Stomach (tissue), 9 donors: Measurements from ENCODE around the gene PGLYRP2. TPM values are rescaled to one million over a fixed set of nuclear protein-coding genes. Genes with fewer than 3 reads are reported as not detected.
"Not testable (repeated sequence)": the region's sequence is repeated elsewhere in the genome, so short reads cannot be mapped to it uniquely, and the experiment has no call there.

Experiments
- DNase-seq, 2 donors: peaks; one replicate each; pipeline versions ENCODE4 v3.0.0 to v3.0.0-alpha.2; 2013 to 2019
- H3K27ac ChIP-seq, 5 donors: fragments of 200-600 bp in 4 of 5; sonication (generic) in 4 of 5; one replicate each; pipeline ENCODE4 v1.5.1; 2013 to 2019; ENCODE audit warnings: mild to moderate bottlenecking in 1 of 5, moderate library complexity in 1 of 5
- H3K27me3 ChIP-seq, 3 donors: fragments of 200-600 bp; sonication (generic); one replicate each; pipeline ENCODE4 v1.5.1; 2017 to 2019; ENCODE audit warnings: mixed run types in 1 of 3
- H3K36me3 ChIP-seq, 4 donors: fragments of 200-600 bp; sonication (generic); 1 replicate in 3 of 4; 2 replicates in 1 of 4; pipeline ENCODE4 v1.5.1; 2016 to 2019
- H3K4me1 ChIP-seq, 4 donors: fragments of 200-600 bp; sonication (generic); one replicate each; pipeline ENCODE4 v1.5.1; 2016 to 2019
- H3K4me3 ChIP-seq, 4 donors: fragments of 200-600 bp; sonication (generic) in 3 of 4; one replicate each; pipeline ENCODE4 v1.5.1; 2016 to 2019; ENCODE audit warnings: mild to moderate bottlenecking in 1 of 4
- H3K9me3 ChIP-seq, 4 donors: fragments of 200-600 bp; sonication (generic); one replicate each; pipeline ENCODE4 v1.5.1; 2016 to 2019
- CTCF ChIP-seq, 7 experiments: fragments of 450-650 bp in 4 of 7; fragments of 200-600 bp in 3 of 7; sonication (generic) in 3 of 7; IDR thresholded peaks; one replicate each; pipeline ENCODE4 v1.5.1; 2016 to 2019; ENCODE audit warnings: antibody characterized with exemption in 7 of 7, control low read depth in 2 of 7, mild to moderate bottlenecking in 1 of 7
- EP300 ChIP-seq: sonication (generic); formaldehyde crosslinking; IDR thresholded peaks from one replicate; pipeline ENCODE4 v1.6.1; 2017; ENCODE audit warnings: antibody characterized with exemption
- POLR2A ChIP-seq, 4 donors: fragments of 450-650 bp; IDR thresholded peaks; one replicate each; pipeline ENCODE4 v1.6.1; 2016; ENCODE audit warnings: antibody characterized with exemption in 4 of 4, control low read depth in 2 of 4, mild to moderate bottlenecking in 1 of 4, moderate library complexity in 1 of 4
- POLR2AphosphoS5 ChIP-seq, 3 donors: sonication (generic); formaldehyde crosslinking; IDR thresholded peaks; one replicate each; pipeline ENCODE4 v1.6.1; 2016; ENCODE audit warnings: antibody characterized with exemption in 3 of 3
- WGBS, 5 donors: extraction: QIAGEN DNeasy Blood & Tissue Kit in 3 of 5; methylation state at CpG; one replicate each; pipeline versions ENCODE4 v1.1.5 to v1.1.7; 2013 to 2018; 5-methylcytosine and 5-hydroxymethylcytosine counted together
- intact Hi-C: fragments of 100-400 bp; cut with DNase I; formaldehyde crosslinking; loops from one replicate; pipeline ENCODE4 v1.15.1; 2023; ENCODE audit warnings: low total_unique reads
- polyA plus RNA-seq, 3 donors: library from polyadenylated mRNA; stranded (reverse); fragments of 200-250 nt; gene quantifications; one replicate each; pipeline ENCODE4 v1.2.3, GENCODE V29; 2013
- total RNA-seq, 5 donors: library from RNA; depleted of rRNA; stranded (reverse); fragments of >200 nt; gene quantifications; one replicate each; pipeline versions ENCODE4 v1.1.0 to v1.2.3, GENCODE V29; 2014 to 2016
- donor health status: healthy with polysubstance abuse.
- donor health status: Bipolar disorder and iron deficiency.
- donor health status: healthy.

The PGLYRP2 gene
- total and polyA plus RNA-seq, 8 donors: not detected

- no peaks in the 10 kb centered on the region for H3K36me3 ChIP-seq
- intact Hi-C loops: no loop called here
- no peak for DNase-seq
Measured at GRCh38 chr19:15498156-15498858, 19.0 kb upstream of the PGLYRP2 start.

GRCh38 chr19:15495151-15495550 is 15.8 kb upstream of the PGLYRP2 start:
- H3K4me3 ChIP-seq: no peak overlapping the region
- H3K36me3 ChIP-seq: no peaks in the 10 kb centered on the region
- H3K4me1 ChIP-seq: peaks cover 0 to 6% (median 0%) of the 10 kb centered on the region in 4 donors
- WGBS, 5 donors: 42 to 52% (median 44%) methylated on average over 1 of the region's 1 CpG
- H3K27me3 ChIP-seq: peaks cover 0 to 10% (median 0%) of the 10 kb centered on the region in 3 donors
- H3K27ac ChIP-seq: no peak overlapping the region
- TF ChIP-seq CTCF (IDR thresholded peaks at IDR 0.05): no peak
- no peak for TF ChIP-seq POLR2AphosphoS5 (IDR thresholded peaks at IDR 0.05)
- TF ChIP-seq POLR2A (IDR thresholded peaks at IDR 0.05): no peak
- peaks cover 0 to 5% (median 0%) of the 10 kb centered on the region in 4 donors for H3K9me3 ChIP-seq
- no peak for DNase-seq
- intact Hi-C loops: no loop called here

More at GRCh38 chr19:15498156-15498858, 19.0 kb upstream of the PGLYRP2 start:
- 49 to 60% (median 56%) methylated on average over 10 of the region's 10 CpGs for WGBS, 5 donors
- Histone ChIP-seq H3K27ac (no peak overlapping the region), H3K4me1 (peaks cover 0 to 6% (median 0%) of the 10 kb centered on the region in 4 donors), H3K27me3 (peaks cover 0 to 27% (median 0%) of the 10 kb centered on the region in 3 donors), H3K4me3 (no peak overlapping the region), H3K9me3 (peaks cover 0 to under 1% (median 0%) of the 10 kb centered on the region in 4 donors)
- TF ChIP-seq EP300 (no peak), CTCF (IDR thresholded peaks at IDR 0.05) (no peak), POLR2A (IDR thresholded peaks at IDR 0.05) (no peak), POLR2AphosphoS5 (IDR thresholded peaks at IDR 0.05) (no peak)

GRCh38 chr19:15488489-15489226 is 9.4 kb upstream of the PGLYRP2 start:
- Histone ChIP-seq H3K4me3 (no peak overlapping the region), H3K27ac (no peak overlapping the region), H3K36me3 (no peaks in the 10 kb centered on the region), H3K9me3 (peaks cover 0 to 5% (median 0%) of the 10 kb centered on the region in 4 donors), H3K27me3 (no peaks in the 10 kb centered on the region), H3K4me1 (no peaks in the 10 kb centered on the region)
- TF ChIP-seq EP300 (no peak), CTCF (IDR thresholded peaks at IDR 0.05) (no peak), POLR2A (IDR thresholded peaks at IDR 0.05) (no peak), POLR2AphosphoS5 (IDR thresholded peaks at IDR 0.05) (no peak)
- intact Hi-C loops: no loop called here
- 62 to 71% (median 67%) methylated on average over 13 of the region's 13 CpGs for WGBS, 5 donors
- DNase-seq: no peak

GRCh38 chr19:15487038-15487437 is 7.7 kb upstream of the PGLYRP2 start:
- no peaks in the 10 kb centered on the region for H3K36me3 ChIP-seq
- 86 to 94% (median 92%) methylated on average over 4 of the region's 4 CpGs for WGBS, 5 donors
- no peaks in the 10 kb centered on the region for H3K4me1 ChIP-seq
- no peaks in the 10 kb centered on the region for H3K27me3 ChIP-seq
- no peaks in the 10 kb centered on the region for H3K9me3 ChIP-seq
- no peak for TF ChIP-seq POLR2AphosphoS5 (IDR thresholded peaks at IDR 0.05)
- TF ChIP-seq POLR2A (IDR thresholded peaks at IDR 0.05): no peak
- TF ChIP-seq EP300: no peak
- no peak for TF ChIP-seq CTCF (IDR thresholded peaks at IDR 0.05)
- no peak overlapping the region for H3K4me3 ChIP-seq
- no peak overlapping the region for H3K27ac ChIP-seq
- intact Hi-C loops: no loop called here
- DNase-seq: no peak

GRCh38 chr19:15485768-15486167 is 6.5 kb upstream of the PGLYRP2 start:
- 54 to 70% (median 63%) methylated on average over 5 of the region's 5 CpGs for WGBS, 5 donors
- H3K27ac ChIP-seq, H3K36me3 ChIP-seq, H3K4me3 ChIP-seq, DNase-seq, H3K4me1 ChIP-seq, intact Hi-C loops, H3K27me3 ChIP-seq, H3K9me3 ChIP-seq: not testable (repeated sequence)

GRCh38 chr19:15480996-15481395 is 1.7 kb upstream of the PGLYRP2 start:
- 81 to 92% (median 91%) methylated on average over 7 of the region's 7 CpGs for WGBS, 5 donors

More at GRCh38 chr19:15480996-15481395, 1.7 kb upstream of the PGLYRP2 start:
- H3K36me3 ChIP-seq, H3K27ac ChIP-seq, H3K4me1 ChIP-seq, H3K27me3 ChIP-seq, intact Hi-C loops, H3K9me3 ChIP-seq, DNase-seq, H3K4me3 ChIP-seq: not testable (repeated sequence)
